RPMI7951 (cell line): Measurements from ENCODE around the gene SERPINB13. TPM values are rescaled to one million over a fixed set of nuclear protein-coding genes. Genes with fewer than 3 reads are reported as not detected.

Experiments
- DNase-seq: peaks from one replicate; pipeline ENCODE4 v3.0.0-alpha.2; 2012; ENCODE audit warnings: low read depth
- total RNA-seq: library from RNA; depleted of rRNA; stranded (reverse); fragments of >200 nt; shearing (Covaris generic); gene quantifications from 2 replicates; pipeline ENCODE4 v1.2.3, GENCODE V29; 2014; rRNA removed

The SERPINB13 gene, protein sequence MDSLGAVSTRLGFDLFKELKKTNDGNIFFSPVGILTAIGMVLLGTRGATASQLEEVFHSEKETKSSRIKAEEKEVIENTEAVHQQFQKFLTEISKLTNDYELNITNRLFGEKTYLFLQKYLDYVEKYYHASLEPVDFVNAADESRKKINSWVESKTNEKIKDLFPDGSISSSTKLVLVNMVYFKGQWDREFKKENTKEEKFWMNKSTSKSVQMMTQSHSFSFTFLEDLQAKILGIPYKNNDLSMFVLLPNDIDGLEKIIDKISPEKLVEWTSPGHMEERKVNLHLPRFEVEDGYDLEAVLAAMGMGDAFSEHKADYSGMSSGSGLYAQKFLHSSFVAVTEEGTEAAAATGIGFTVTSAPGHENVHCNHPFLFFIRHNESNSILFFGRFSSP
- not detected in 2 replicates for total RNA-seq

DNA sequence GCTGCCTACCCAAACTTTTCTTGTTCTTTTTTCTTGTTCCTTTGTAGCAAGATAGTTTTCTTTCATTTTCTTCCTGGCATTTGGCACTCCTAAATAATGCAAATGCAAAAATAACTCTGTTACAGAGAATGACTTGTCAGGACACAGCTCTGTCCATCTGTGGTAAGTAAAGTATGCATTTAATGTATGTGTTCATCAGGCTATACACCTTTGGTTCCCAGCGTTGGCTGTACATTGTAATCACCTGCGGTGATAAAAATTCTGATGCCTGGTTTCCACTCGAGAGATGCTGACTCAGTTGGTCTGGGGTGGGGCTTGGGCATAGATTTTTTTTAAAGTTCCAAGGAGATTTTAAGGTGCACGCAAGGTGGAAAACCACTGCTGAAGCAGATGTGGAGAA, at the start of gene SERPINB13:
Gene SERPINB13 (plus strand): TSS at position 378 of the 400 bp plus-strand sequence. CDS start 1,325 bp downstream, outside the sequence.
- DNase-seq: no peak

DNA sequence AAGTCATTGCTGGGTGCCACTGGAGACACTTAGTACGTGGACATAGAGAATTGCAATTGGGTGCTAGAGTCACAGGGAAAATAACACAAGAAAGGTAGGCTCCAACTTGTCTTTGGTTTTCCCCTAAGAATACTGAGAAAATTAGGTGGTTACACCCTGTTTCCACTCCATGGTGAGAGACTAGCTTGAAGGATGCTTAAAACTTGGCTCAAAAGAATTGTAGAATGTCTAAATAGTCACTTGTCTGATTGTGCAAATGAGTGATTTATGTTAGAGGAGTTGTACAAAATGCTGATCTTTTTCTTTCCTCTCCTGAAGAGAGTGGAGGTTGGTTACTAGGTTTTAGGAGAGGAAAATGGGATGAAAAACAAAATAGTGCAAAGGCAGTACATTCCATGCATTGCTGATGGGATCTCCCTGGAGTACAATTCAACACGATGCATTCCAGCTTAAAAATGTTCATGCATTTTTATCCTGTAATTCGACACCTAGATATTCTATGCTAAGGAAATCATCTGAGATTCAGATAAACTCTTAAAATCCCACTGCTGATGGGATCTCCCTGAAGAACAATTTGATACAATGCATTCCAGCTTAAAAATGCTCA, 47.1 kb upstream of the SERPINB13 start:
- DNase-seq: peak; percentile 4

GRCh38 chr18:63542069-63542468, 45.1 kb upstream of the SERPINB13 start, which contains the start of gene SERPINB12:
SERPINB12 (plus strand) TSS chr18:63542369; CDS start chr18:63556160, 13,791 bp downstream.
- no peak for DNase-seq

DNA sequence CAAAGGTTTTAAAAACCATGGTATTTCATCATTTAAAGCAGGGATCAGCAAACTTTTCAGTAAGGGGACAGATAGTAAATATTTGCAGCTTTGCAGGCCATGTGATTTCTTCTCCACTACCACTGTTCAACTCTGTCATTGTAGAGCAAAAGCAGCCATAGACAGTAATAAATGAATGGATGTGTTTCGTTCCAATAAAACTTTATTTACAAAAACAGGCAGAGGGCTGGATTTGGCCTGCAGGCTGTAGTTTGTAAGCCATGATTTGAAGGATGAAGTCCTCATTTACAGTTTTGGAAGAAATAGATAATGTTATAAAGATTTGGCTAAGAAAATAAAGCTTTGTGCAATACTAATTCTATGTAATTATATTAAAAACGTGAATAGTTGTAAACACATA, 43.1 kb upstream of the SERPINB13 start:
- no peak for DNase-seq

DNA sequence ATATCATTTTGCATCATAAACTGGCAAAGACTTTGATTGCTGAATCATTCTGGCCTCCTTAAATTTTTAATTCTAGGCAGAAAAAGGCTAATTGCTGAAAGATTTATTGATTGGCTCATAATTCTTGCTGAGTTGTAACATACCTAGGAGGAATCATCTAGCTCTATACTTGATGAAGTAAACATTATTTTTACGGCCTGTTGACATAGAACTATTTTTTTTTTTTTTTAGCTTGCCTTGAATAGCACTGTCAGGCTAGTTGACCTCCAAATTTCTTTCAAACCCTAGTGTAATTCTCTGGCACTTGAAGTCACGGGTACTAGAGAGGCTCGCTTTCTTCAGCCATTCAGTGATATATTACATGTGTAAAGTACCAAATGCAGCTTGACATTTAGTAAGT, 42.1 kb upstream of the SERPINB13 start:
- no peak for DNase-seq

- DNase-seq: no peak
These were observed 37.1 kb upstream of the SERPINB13 start for GRCh38 chr18:63550068-63550467.

DNA sequence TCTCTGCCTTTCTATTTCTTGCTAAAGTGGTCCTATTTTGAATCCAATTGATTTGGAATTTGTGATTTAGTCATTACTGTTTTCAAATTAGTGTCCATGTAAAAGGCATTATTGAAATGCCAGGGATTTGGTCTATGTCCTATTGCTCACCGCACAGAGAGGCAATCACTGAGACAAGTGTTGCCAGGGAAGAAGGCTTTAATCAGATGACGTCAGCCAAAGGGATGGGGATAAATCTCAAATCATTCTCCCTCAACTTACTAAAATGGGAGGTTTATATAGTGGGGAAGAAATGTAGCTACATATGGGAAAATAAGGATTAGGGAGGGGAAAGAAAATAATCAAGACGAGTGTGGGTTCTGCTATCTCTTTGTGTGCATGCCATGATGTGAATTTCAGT, 35.4 kb upstream of the SERPINB13 start:
- no peak for DNase-seq

DNA sequence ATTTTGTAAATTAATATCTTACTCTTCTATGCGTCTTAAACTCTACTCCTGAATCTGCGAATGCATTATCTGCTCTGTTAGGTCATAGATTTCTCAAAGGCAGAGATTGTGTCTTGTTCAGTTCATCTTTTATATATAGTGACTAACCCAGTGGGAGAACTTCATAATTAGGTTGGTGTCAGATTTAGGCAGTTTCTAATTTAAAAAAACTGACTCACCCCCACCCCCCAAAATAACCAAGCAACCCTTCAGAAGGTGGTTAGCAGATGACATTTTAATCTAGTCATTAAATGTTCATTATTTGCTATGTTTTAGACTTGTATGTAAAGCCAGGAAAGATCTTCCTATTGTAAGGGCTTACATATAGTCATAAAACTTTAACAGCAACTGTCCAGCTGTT, 34.6 kb upstream of the SERPINB13 start:
- no peak for DNase-seq

- peak; percentile 62 for DNase-seq
These were observed 34.1 kb upstream of the SERPINB13 start for GRCh38 chr18:63553081-63553480.

- no peak for DNase-seq
These were observed 27.3 kb upstream of the SERPINB13 start for GRCh38 chr18:63559567-63560491.

DNA sequence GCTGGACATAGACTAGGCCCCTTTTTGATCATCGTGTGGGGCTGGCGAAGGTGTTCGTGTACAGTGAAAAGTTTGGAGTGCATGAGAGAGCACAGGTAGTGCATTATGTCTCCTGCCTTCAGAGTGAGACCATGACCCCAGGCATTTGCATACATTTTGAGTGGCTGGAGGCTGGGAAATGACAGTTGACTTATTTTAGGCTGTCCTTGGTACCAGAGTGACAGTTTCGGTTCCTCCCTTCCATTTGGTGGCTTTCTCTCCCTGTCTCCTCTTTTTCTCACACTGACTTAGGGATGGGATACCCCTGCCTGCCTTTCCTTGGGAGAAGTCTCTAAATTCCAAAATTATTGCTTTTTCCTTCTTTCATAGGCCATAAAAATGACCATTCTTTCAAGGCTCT, 24.9 kb upstream of the SERPINB13 start:
- DNase-seq: no peak

DNA sequence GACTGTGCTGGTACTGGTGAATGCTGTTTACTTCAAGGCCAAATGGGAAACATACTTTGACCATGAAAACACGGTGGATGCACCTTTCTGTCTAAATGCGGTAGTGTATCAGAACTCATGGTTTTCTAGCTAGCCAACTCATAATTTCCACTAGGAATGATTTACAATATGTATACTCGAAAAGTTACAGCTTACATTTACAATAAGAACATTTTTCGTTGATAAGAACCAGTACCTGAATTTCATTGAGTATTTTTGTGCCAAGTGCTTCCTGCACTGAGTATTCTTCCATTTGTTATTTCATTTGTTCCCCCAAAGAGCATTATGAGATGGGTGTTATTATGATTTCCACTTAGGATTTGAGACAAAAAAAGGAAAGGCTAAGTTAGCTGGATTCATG, 23.1 kb upstream of the SERPINB13 start:
- DNase-seq: no peak

DNA sequence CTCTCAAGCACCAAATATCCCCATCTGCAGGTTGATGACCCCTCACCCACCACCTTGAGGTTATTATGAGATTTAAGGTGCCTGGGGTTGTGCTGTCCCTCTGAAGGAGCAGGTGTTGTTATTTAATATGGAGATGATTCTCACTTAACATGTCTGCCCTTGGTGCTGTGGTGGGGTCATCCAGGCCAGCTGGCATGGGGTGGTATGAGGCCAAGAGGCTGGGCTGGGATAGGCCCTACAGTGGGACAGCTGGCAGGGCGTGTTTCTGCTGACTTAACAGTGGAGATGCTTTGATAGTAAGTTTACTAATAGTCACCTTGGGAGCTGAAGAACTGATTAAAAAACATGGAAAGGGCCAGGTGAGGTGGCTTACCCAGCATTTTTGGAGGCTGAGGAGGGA, 22.6 kb upstream of the SERPINB13 start:
- DNase-seq: no peak

DNA sequence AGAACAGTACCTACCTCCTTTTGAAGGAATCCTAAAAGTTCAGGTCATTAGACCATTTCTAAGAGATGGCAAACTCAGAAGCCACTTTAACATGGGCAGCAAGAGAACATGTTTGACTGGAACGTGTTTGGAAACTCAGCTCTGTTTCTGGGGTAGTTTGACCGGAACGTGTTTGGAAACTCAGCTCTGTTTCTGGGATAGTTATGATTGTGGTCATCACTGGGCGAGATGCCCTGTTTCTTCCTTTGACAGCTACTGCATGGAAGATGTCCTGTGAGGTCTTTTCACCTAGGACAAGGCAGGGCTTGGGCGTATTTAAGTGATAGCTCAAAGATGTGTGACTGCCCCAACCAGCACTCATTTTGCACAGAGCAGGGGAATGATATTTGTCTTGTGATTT, 19.9 kb upstream of the SERPINB13 start:
- DNase-seq: no peak

GRCh38 chr18:63567825-63568224, 19.3 kb upstream of the SERPINB13 start:
- DNase-seq: no peak

GRCh38 chr18:63570721-63571120, 16.4 kb upstream of the SERPINB13 start:
- no peak for DNase-seq

DNA sequence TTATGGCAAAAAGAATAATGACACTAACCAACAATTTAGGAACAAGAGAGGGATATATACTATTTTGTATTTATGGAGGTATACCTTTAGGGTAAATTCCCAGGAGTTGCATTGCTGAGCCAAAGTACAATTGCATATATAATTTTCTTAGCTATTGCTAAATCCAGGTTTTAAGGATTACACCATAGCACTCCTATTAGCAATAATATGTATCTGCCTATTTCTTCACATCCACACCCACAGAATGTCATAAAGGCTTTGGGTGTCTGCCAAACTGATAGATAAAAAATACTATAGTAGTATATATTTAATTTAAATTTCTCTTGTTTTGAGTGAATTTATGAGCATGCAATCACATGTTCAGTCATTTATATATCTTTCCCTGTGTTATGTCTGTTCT, 11.5 kb upstream of the SERPINB13 start:
- DNase-seq: no peak

GRCh38 chr18:63578357-63578958, 8.7 kb upstream of the SERPINB13 start:
- peak; percentile 27 for DNase-seq

DNA sequence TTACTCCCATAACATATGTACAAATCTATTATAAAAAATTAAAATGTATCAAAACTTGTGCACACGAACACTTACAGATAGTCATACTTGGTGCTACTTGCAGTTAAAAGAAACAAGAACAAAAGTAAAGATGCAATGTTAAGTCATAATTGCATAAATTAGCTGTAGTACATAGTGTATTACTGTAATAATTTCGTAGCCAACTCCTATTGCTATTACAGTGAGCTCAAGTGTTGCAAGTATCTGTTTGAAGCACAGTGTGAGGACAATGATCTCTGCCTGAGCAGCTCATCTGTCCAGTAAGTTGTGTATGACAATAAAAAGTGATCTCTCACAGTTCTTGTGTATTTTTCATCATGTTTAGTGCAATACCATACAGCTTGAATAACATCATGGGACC, 7.5 kb upstream of the SERPINB13 start:
- DNase-seq: no peak

- no peak for DNase-seq
These were observed 1.2 kb upstream of the SERPINB13 start for GRCh38 chr18:63585988-63586387.

DNA sequence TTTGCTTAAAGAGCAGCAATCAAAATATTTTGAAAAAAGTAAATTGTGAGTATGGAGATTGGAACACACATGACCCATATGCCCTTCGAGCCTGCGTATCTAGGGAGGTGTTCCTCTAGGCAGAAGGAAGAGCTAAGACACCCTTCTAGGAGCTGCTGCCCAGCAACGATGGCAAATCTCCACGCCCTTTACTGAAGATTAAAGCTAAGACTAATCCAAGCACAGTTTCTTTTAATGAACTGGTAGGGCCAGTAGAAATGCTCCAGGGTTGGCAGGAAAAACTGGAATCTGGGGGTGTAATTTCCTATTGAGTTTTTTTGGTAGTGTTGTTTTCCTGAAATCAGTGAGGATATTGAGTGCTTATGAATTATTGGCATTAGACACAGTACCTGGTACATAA, 712 bp upstream of the SERPINB13 start:
- no peak for DNase-seq

- DNase-seq: no peak
These were observed 1.8 kb downstream of the SERPINB13 start for GRCh38 chr18:63588909-63589308.
